Trophoblast cell (in vitro differentiated cells and primary cell): ENCODE data around the gene FAM184A.

Experiments
- DNase-seq, 2 donors: peaks; one replicate each; pipeline ENCODE4 v3.0.0-alpha.2; 2016
- H2AFZ ChIP-seq: 2 replicates; pipeline ENCODE4 v1.6.1; 2013; ENCODE audit warnings: low read length, moderate library complexity, mild to moderate bottlenecking; ENCODE audit not compliant: insufficient read depth, poor library complexity
- H2AK5ac ChIP-seq: 2 replicates; pipeline ENCODE4 v1.6.1; 2013; ENCODE audit warnings: mild to moderate bottlenecking, low read length
- H2BK120ac ChIP-seq: 2 replicates; pipeline ENCODE4 v1.6.1; 2013; ENCODE audit warnings: low read length, mild to moderate bottlenecking, moderate library complexity; ENCODE audit not compliant: insufficient read depth, poor library complexity
- H2BK12ac ChIP-seq: 2 replicates; pipeline ENCODE4 v1.6.1; 2013; ENCODE audit warnings: mild to moderate bottlenecking, low read length, moderate library complexity
- H2BK5ac ChIP-seq: 2 replicates; pipeline ENCODE4 v1.6.1; 2013; ENCODE audit warnings: low read length, low read depth, moderate library complexity, mild to moderate bottlenecking; ENCODE audit not compliant: poor library complexity
- H3K14ac ChIP-seq: 2 replicates; pipeline ENCODE4 v1.6.1; 2013; ENCODE audit warnings: mild to moderate bottlenecking, low read length
- H3K18ac ChIP-seq: 2 replicates; pipeline ENCODE4 v1.6.1; 2013; ENCODE audit warnings: mild to moderate bottlenecking, low read length
- H3K23ac ChIP-seq: 2 replicates; pipeline ENCODE4 v1.6.1; 2013; ENCODE audit warnings: low read length
- H3K27ac ChIP-seq: 2 replicates; pipeline ENCODE4 v1.5.1; 2013; ENCODE audit warnings: low read depth, mild to moderate bottlenecking, inconsistent platforms, low read length, moderate library complexity
- H3K27me3 ChIP-seq: 2 replicates; pipeline ENCODE4 v1.6.1; 2013; ENCODE audit warnings: inconsistent platforms, mild to moderate bottlenecking, low read length, moderate library complexity; ENCODE audit not compliant: insufficient read depth
- H3K36me3 ChIP-seq, 2 experiments: 1 replicate in 1 of 2; 2 replicates in 1 of 2; pipeline ENCODE4 v1.6.1; 2013; ENCODE audit warnings: low read length in 2 of 2, mild to moderate bottlenecking in 2 of 2, moderate library complexity in 1 of 2; ENCODE audit not compliant: insufficient read depth in 2 of 2, control insufficient read depth in 1 of 2
- H3K4ac ChIP-seq: 2 replicates; pipeline ENCODE4 v1.6.1; 2013; ENCODE audit warnings: low read depth, mild to moderate bottlenecking, low read length, moderate library complexity
- H3K4me1 ChIP-seq, 2 experiments: 1 replicate in 1 of 2; 2 replicates in 1 of 2; pipeline ENCODE4 v1.6.1; 2013; ENCODE audit warnings: low read length in 2 of 2, mild to moderate bottlenecking in 2 of 2, moderate library complexity in 1 of 2; ENCODE audit not compliant: insufficient read depth in 2 of 2, control insufficient read depth in 1 of 2
- H3K4me2 ChIP-seq: 2 replicates; pipeline ENCODE4 v1.6.1; 2013; ENCODE audit warnings: inconsistent platforms, mild to moderate bottlenecking, low read length, moderate library complexity
- H3K4me3 ChIP-seq: 2 replicates; pipeline ENCODE4 v1.5.1; 2013; ENCODE audit warnings: mild to moderate bottlenecking, low read depth, low read length, inconsistent platforms
- H3K79me1 ChIP-seq: one replicate; pipeline ENCODE4 v1.6.1; 2013; ENCODE audit warnings: low read length
- H3K79me2 ChIP-seq: 2 replicates; pipeline ENCODE4 v1.6.1; 2013; ENCODE audit warnings: low read length, mild to moderate bottlenecking; ENCODE audit not compliant: control insufficient read depth, insufficient read depth, poor library complexity
- H3K9ac ChIP-seq: 2 replicates; pipeline ENCODE4 v1.6.1; 2013; ENCODE audit warnings: mild to moderate bottlenecking, low read length
- H3K9me3 ChIP-seq: 2 replicates; pipeline ENCODE4 v1.6.1; 2013; ENCODE audit warnings: low read depth, mild to moderate bottlenecking, control low read depth, inconsistent platforms, low read length; ENCODE audit not compliant: insufficient read depth
- H4K12ac ChIP-seq: 2 replicates; pipeline ENCODE4 v1.6.1; 2013; ENCODE audit warnings: low read depth, mild to moderate bottlenecking, low read length, moderate library complexity
- H4K8ac ChIP-seq: 2 replicates; pipeline ENCODE4 v1.6.1; 2013; ENCODE audit warnings: low read depth, mild to moderate bottlenecking, low read length, moderate library complexity
- H4K91ac ChIP-seq: one replicate; pipeline ENCODE4 v1.6.1; 2013; ENCODE audit warnings: low read depth, mild to moderate bottlenecking, low read length, moderate library complexity
- WGBS: extraction: QIAGEN DNeasy Blood & Tissue Kit; methylation state at CpG from one replicate; pipeline ENCODE4 v1.1.7; 2013; ENCODE audit warnings: missing lambda C conversion rate; ENCODE audit not compliant: insufficient read length, insufficient coverage; ENCODE audit errors: extremely low coverage; 5-methylcytosine and 5-hydroxymethylcytosine counted together

FAM184A gene

DNA sequence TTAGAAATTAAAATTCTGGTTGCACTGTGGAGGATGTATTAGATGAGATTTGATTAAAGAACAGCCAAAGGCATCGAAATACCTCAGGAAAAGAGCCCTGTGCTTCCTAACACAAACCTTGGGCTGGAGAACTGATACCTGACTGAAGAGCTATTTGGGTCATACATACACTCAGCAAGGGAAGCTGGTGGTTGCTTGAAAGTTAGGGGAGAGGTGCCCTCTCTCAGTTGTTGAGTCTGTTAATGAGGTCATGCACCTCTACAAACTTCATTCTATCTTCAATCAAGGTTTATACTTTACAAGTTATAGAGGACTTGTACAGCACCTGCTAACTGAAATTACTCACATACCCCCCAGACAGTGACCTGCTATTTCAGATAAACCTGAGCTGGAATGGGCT, 25.5 kb downstream of the FAM184A start:
- H3K23ac ChIP-seq, result no peak overlapping the region
- no CpG with 5 or more reads among the region's 1 CpG for WGBS

DNA sequence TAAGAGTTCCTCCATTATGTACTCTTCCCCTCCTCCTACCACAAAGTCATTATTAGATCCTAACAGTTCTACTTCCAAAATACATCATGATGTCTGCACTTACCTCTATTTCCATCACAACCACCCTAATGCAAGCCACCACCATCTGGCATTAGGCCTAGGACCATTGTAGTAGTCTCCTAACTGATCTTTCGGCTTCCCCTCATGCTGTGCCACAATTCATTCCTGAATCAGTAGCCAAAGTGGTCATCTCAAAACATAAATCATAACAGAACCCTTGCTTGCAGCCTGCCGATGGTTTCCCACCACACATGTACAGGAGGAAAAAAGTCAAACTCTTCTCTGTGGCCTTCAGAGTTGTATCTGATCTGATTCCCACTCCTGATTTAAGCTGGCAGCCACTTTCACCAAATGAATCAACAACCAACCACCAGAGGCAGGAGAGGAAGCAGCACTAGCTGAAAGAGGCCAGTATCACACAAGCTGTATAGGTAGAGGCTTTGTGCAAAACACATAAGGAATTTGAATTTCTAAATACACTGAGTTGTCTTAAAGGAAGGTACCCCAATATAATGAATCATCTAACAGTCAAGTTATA, 26.1 kb downstream of the FAM184A start:
- Histone ChIP-seq H3K9ac (no peak overlapping the region), H2BK12ac (no peak overlapping the region), H3K27me3 (no peaks in the 10 kb centered on the region), H4K91ac (no peak overlapping the region), H3K79me2 (no peaks in the 10 kb centered on the region), H3K23ac (no peak overlapping the region), H4K8ac (no peak overlapping the region), H2AK5ac (no peak overlapping the region), H3K4me1 (no peaks in the 10 kb centered on the region), H2AFZ (no peak overlapping the region), H4K12ac (no peak overlapping the region), H3K4me3 (no peak overlapping the region), H3K9me3 (no peaks in the 10 kb centered on the region), H3K79me1 (no peaks in the 10 kb centered on the region), H2BK5ac (no peak overlapping the region), H3K27ac (no peak overlapping the region), H3K4me2 (no peak overlapping the region), H3K36me3 (no peaks in the 10 kb centered on the region), H3K18ac (no peak overlapping the region), H2BK120ac (no peak overlapping the region), H3K4ac (no peak overlapping the region), H3K14ac (no peak overlapping the region)
- no CpG with 5 or more reads among the region's 2 CpGs for WGBS
- DNase-seq, result no peak

More for the DNA sequence above, 25.5 kb downstream of the FAM184A start:
- Histone ChIP-seq H4K12ac (no peak overlapping the region), H3K79me1 (no peaks in the 10 kb centered on the region), H4K91ac (no peak overlapping the region), H4K8ac (no peak overlapping the region), H3K18ac (no peak overlapping the region), H3K4me3 (no peak overlapping the region), H3K4me2 (no peak overlapping the region), H2BK5ac (no peak overlapping the region), H3K27ac (no peak overlapping the region), H3K9me3 (no peaks in the 10 kb centered on the region), H3K4me1 (no peaks in the 10 kb centered on the region), H3K14ac (no peak overlapping the region), H2AFZ (no peak overlapping the region), H2BK120ac (no peak overlapping the region), H2AK5ac (no peak overlapping the region), H3K27me3 (no peaks in the 10 kb centered on the region), H3K79me2 (no peaks in the 10 kb centered on the region), H3K36me3 (no peaks in the 10 kb centered on the region), H3K4ac (no peak overlapping the region), H3K9ac (no peak overlapping the region), H2BK12ac (no peak overlapping the region)
- no peak for DNase-seq

DNA sequence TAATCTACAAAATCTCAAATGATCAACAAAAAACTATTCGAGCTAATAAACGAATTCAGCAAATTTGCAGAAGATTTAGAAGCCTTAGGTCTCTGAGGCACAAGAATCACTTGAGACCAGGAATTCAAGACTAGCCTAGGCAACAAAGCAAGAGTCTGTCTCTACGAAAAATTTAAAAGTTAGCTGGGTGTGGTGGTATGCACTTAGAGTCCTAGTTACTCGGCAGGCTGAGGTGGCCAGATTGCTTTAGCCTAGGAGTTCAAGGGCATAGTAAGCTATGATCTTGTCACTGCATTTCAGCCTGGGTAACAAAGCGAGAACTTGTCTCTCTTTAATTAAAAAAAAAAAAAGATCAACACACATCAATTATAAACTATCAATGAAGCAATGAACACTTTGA, 34.2 kb downstream of the FAM184A start:
- H3K9ac ChIP-seq, result no peak overlapping the region
- DNase-seq, result no peak
- no peak overlapping the region for H3K18ac ChIP-seq
- no peak overlapping the region for H3K4ac ChIP-seq
- no peak overlapping the region for H2AFZ ChIP-seq
- no peaks in the 10 kb centered on the region for H3K79me2 ChIP-seq
- no peak overlapping the region for H3K4me2 ChIP-seq
- H3K36me3 ChIP-seq, result no peaks in the 10 kb centered on the region
- H3K79me1 ChIP-seq, result peaks cover 3% of the 10 kb centered on the region
- no peak overlapping the region for H2BK12ac ChIP-seq
- no CpG with 5 or more reads among the region's 5 CpGs for WGBS
- peaks cover 18 to 19% of the 10 kb centered on the region in 2 experiments for H3K4me1 ChIP-seq
- no peaks in the 10 kb centered on the region for H3K9me3 ChIP-seq
- H2BK5ac ChIP-seq, result no peak overlapping the region
- no peak overlapping the region for H3K14ac ChIP-seq
- H4K8ac ChIP-seq, result no peak overlapping the region
- H3K27ac ChIP-seq, result no peak overlapping the region
- no peak overlapping the region for H2AK5ac ChIP-seq
- no peak overlapping the region for H2BK120ac ChIP-seq
- no peak overlapping the region for H3K23ac ChIP-seq
- no peak overlapping the region for H4K91ac ChIP-seq
- H3K27me3 ChIP-seq, result no peaks in the 10 kb centered on the region
- H3K4me3 ChIP-seq, result no peak overlapping the region
- H4K12ac ChIP-seq, result no peak overlapping the region

DNA sequence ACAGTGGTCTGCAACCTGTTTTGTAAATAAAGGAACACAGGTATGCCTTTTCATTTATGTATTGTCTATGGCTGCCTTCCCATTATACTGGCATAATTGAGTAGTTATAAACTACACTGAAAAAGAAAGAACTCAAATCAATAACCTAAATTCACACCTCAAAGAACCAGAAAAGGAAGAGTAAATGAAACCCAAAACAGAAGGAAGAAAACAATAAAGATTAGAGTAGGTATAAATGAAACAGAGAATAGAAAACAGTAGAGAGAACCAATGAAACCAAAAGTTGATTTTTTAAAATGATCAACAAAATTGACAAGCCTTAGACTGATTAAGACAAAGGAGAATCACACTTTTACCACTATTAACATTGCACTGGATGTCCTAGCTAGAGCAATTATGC, 34.7 kb downstream of the FAM184A start:
- H3K79me2 ChIP-seq, result no peaks in the 10 kb centered on the region
- H3K23ac ChIP-seq, result no peak overlapping the region
- H4K12ac ChIP-seq, result no peak overlapping the region
- H3K79me1 ChIP-seq, result peaks cover 3% of the 10 kb centered on the region
- H3K9me3 ChIP-seq, result no peaks in the 10 kb centered on the region
- H3K4me2 ChIP-seq, result no peak overlapping the region
- no peak overlapping the region for H2AK5ac ChIP-seq
- H4K8ac ChIP-seq, result no peak overlapping the region
- H3K18ac ChIP-seq, result no peak overlapping the region
- no peaks in the 10 kb centered on the region for H3K27me3 ChIP-seq
- no peak overlapping the region for H4K91ac ChIP-seq
- H3K4me3 ChIP-seq, result no peak overlapping the region
- no peak overlapping the region for H2AFZ ChIP-seq
- no peak overlapping the region for H3K14ac ChIP-seq
- H2BK12ac ChIP-seq, result no peak overlapping the region
- no peak overlapping the region for H3K4ac ChIP-seq
- H3K4me1 ChIP-seq, result peaks cover 18 to 19% of the 10 kb centered on the region in 2 experiments
- H3K36me3 ChIP-seq, result no peaks in the 10 kb centered on the region
- no peak overlapping the region for H3K9ac ChIP-seq
- no peak overlapping the region for H3K27ac ChIP-seq
- H2BK120ac ChIP-seq, result no peak overlapping the region
- no peak for DNase-seq
- H2BK5ac ChIP-seq, result no peak overlapping the region
